Peyer's patch (tissue), 4 donors: ENCODE data around the gene VRK2. TPM values are rescaled to one million over a fixed set of nuclear protein-coding genes. Genes with fewer than 3 reads are reported as not detected.
"Not testable (repeated sequence)": the region's sequence is repeated elsewhere in the genome, so short reads cannot be mapped to it uniquely, and the experiment has no call there.

Experiments used
- DNase-seq, 3 donors: peaks; one replicate each; pipeline ENCODE4 v3.0.0-alpha.2; 2017 to 2019
- H3K27ac ChIP-seq, 4 donors: fragments of 200-600 bp; sonication (generic); one replicate each; pipeline ENCODE4 v1.5.1; 2016 to 2019
- H3K27me3 ChIP-seq, 2 donors: fragments of 200-600 bp; sonication (generic); one replicate each; pipeline ENCODE4 v1.5.1; 2019
- H3K36me3 ChIP-seq, 3 donors: fragments of 200-600 bp; sonication (generic); one replicate each; pipeline ENCODE4 v1.5.1; 2016 to 2019
- H3K4me1 ChIP-seq, 4 donors: fragments of 200-600 bp; sonication (generic); one replicate each; pipeline ENCODE4 v1.5.1; 2016 to 2019
- H3K4me3 ChIP-seq, 4 donors: fragments of 200-600 bp; sonication (generic); 1 replicate in 3 of 4; 2 replicates in 1 of 4; pipeline ENCODE4 v1.5.1; 2016 to 2019; ENCODE audit warnings: mild to moderate bottlenecking in 1 of 4
- H3K9me3 ChIP-seq, 4 donors: fragments of 200-600 bp; sonication (generic); one replicate each; pipeline ENCODE4 v1.5.1; 2016 to 2019; ENCODE audit warnings: mild to moderate bottlenecking in 1 of 4
- POLR2A ChIP-seq, 2 donors: fragments of 450-650 bp; IDR thresholded peaks; one replicate each; pipeline ENCODE4 v1.5.1; 2017; ENCODE audit warnings: antibody characterized with exemption in 2 of 2, mild to moderate bottlenecking in 2 of 2, moderate library complexity in 2 of 2
- total RNA-seq, 4 donors: library from RNA; depleted of rRNA; stranded (reverse); fragments of >200 nt; gene quantifications; one replicate each; pipeline ENCODE4 v1.1.0, GENCODE V29; 2016
- TF ChIP-seq, protein P1 (sequence below), 6 experiments: fragments of 450-650 bp in 4 of 6; fragments of 200-600 bp in 2 of 6; sonication (generic) in 1 of 6; IDR thresholded peaks; one replicate each; pipeline ENCODE4 v1.5.1; 2017 to 2019; ENCODE audit warnings: antibody characterized with exemption in 6 of 6, mild to moderate bottlenecking in 3 of 6, moderate library complexity in 1 of 6

Gene VRK2
- total RNA-seq, 4 donors from 2014 or later: 5.7 to 17.3 (median 10.6) TPM

DNA sequence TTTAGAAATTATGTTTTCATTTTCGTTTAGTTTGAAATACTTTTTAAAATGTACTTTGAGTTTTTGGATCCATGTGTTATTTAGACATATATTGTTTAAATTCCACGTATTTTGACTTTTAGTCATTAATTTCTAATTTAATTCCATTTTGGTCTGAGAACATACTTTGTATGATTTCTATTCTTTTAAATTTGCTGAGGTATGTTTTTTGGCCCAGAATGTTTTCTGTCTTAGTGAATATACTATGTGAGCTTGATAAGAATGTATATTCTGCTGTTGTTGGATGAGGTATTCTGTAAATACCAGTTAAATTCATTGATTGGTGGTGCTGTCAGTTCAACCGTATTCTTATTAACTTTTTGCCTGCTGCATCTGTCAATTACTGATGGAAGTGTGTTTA, 26.4 kb downstream of the VRK2 start:
- H3K27ac ChIP-seq: no peak overlapping the region
- no peaks in the 10 kb centered on the region for H3K9me3 ChIP-seq
- H3K36me3 ChIP-seq: no peaks in the 10 kb centered on the region
- TF ChIP-seq POLR2A (IDR thresholded peaks at IDR 0.05): no peak
- TF ChIP-seq, protein P1, sequence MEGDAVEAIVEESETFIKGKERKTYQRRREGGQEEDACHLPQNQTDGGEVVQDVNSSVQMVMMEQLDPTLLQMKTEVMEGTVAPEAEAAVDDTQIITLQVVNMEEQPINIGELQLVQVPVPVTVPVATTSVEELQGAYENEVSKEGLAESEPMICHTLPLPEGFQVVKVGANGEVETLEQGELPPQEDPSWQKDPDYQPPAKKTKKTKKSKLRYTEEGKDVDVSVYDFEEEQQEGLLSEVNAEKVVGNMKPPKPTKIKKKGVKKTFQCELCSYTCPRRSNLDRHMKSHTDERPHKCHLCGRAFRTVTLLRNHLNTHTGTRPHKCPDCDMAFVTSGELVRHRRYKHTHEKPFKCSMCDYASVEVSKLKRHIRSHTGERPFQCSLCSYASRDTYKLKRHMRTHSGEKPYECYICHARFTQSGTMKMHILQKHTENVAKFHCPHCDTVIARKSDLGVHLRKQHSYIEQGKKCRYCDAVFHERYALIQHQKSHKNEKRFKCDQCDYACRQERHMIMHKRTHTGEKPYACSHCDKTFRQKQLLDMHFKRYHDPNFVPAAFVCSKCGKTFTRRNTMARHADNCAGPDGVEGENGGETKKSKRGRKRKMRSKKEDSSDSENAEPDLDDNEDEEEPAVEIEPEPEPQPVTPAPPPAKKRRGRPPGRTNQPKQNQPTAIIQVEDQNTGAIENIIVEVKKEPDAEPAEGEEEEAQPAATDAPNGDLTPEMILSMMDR (IDR thresholded peaks at IDR 0.05): no peak
- H3K4me3 ChIP-seq: no peak overlapping the region
- no peak for DNase-seq
- H3K27me3 ChIP-seq: no peaks in the 10 kb centered on the region
- no peaks in the 10 kb centered on the region for H3K4me1 ChIP-seq

GRCh38 chr2:58073751-58074150, 27.1 kb downstream of the VRK2 start:
- Histone ChIP-seq H3K36me3 (no peaks in the 10 kb centered on the region), H3K27ac (no peak overlapping the region), H3K4me1 (no peaks in the 10 kb centered on the region), H3K9me3 (no peaks in the 10 kb centered on the region), H3K4me3 (no peak overlapping the region), H3K27me3 (no peaks in the 10 kb centered on the region)
- no peak for DNase-seq
- TF ChIP-seq, protein P1 (IDR thresholded peaks at IDR 0.05): no peak
- no peak for TF ChIP-seq POLR2A (IDR thresholded peaks at IDR 0.05)

DNA sequence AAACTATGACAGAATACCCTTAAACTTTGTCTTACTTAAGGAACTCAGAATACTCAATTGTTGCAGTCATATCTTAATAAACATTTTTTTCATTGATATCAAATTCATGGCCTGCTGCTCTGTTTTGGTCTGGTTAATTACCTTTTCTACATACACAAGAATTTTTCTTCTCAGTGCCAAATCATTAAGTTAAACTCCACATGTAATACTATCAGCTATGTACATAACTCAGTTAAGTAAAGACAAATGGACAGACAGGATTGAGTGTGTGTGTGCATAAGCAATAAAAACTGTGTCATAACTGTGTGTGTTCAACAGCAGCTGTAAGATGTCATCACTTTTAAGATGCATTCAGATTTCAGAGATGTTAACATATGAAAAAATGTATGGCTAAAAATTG, 34.4 kb downstream of the VRK2 start:
- Histone ChIP-seq H3K4me1 (peaks cover 0 to 3% (median 0%) of the 10 kb centered on the region in 4 donors), H3K4me3 (no peak overlapping the region)
- no peak for DNase-seq

DNA sequence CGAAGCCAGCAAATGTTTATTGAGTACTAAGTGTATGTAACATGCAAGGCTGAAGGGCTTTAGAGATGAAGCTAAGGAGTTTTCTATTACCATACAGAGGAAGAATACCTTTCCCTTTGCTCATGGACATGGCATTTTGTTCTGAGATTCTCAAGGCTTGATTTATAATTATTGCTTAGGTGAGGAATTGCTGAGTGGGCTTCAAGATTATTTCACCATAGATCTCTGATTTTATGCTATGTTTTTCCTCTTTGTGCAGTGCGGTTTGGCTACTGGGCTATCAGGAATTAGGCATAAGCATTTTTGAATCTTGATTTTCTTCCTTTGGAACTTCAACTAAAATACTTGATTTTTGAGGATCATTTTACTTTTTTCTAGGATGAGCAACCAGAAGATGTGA, 42.5 kb downstream of the VRK2 start:
- Histone ChIP-seq H3K9me3 (no peaks in the 10 kb centered on the region), H3K36me3 (peaks cover 0 to 29% (median 2%) of the 10 kb centered on the region in 3 donors), H3K27me3 (no peaks in the 10 kb centered on the region), H3K4me3 (no peak overlapping the region), H3K27ac (no peak overlapping the region), H3K4me1 (no peaks in the 10 kb centered on the region)
- TF ChIP-seq, protein P1 (IDR thresholded peaks at IDR 0.05): no peak
- TF ChIP-seq POLR2A (IDR thresholded peaks at IDR 0.05): no peak
- no peak for DNase-seq

More for the DNA sequence above, 34.4 kb downstream of the VRK2 start:
- no peaks in the 10 kb centered on the region for H3K27me3 ChIP-seq
- no peaks in the 10 kb centered on the region for H3K36me3 ChIP-seq
- TF ChIP-seq POLR2A (IDR thresholded peaks at IDR 0.05): no peak
- TF ChIP-seq, protein P1 (IDR thresholded peaks at IDR 0.05): no peak
- no peak overlapping the region for H3K27ac ChIP-seq
- no peaks in the 10 kb centered on the region for H3K9me3 ChIP-seq

GRCh38 chr2:58092772-58093171, 46.2 kb downstream of the VRK2 start:
- not testable (repeated sequence) for DNase-seq, H3K9me3 ChIP-seq, H3K4me1 ChIP-seq, H3K27me3 ChIP-seq, H3K4me3 ChIP-seq, H3K27ac ChIP-seq
- H3K36me3 ChIP-seq: peaks cover 0 to 29% (median 2%) of the 10 kb centered on the region in 3 donors

- Histone ChIP-seq H3K4me1 (no peaks in the 10 kb centered on the region), H3K27ac (no peak overlapping the region), H3K27me3 (no peaks in the 10 kb centered on the region), H3K4me3 (no peak overlapping the region), H3K9me3 (no peaks in the 10 kb centered on the region), H3K36me3 (peaks cover 0 to 9% (median 0%) of the 10 kb centered on the region in 3 donors)
- no peak for TF ChIP-seq POLR2A (IDR thresholded peaks at IDR 0.05)
- TF ChIP-seq, protein P1 (IDR thresholded peaks at IDR 0.05): no peak
- no peak for DNase-seq
Measured at GRCh38 chr2:58097025-58097424, 50.4 kb downstream of the VRK2 start.
